K562 (cell line): ENCODE measurements around the gene PYGB. TPM values are rescaled to one million over a fixed set of nuclear protein-coding genes. Genes with fewer than 3 reads are reported as not detected.

Experiments used
- ATAC-seq: fragments of 200-7000 bp; cut with Tn5 transposase; 3 replicates; pipeline ENCODE4 v1.9.1; 2020; ENCODE audit warnings: moderate library complexity
- BruUV-seq: library from RNA; stranded (reverse); fragments of 400-500 nt; replicated peaks from 2 replicates; lab custom pipeline; 2021; lab: Mats Ljungman, UMichigan
- CTCF ChIA-PET: fragments of 300-600 bp; formaldehyde crosslinking; extraction: SDS; loops from one replicate; lab custom pipeline; 2021; ENCODE audit warnings: low intra/inter-chr PET ratio; lab: Yijun Ruan, JAX
- POLR2A ChIA-PET: fragments of 300-600, 350-650 bp; sonication (Branson Sonifier 250); formaldehyde crosslinking; extraction: SDS; loops from one replicate; lab custom pipeline; 2021; ENCODE audit warnings: antibody characterized with exemption, inconsistent platforms; lab: Yijun Ruan, JAX
- DNase-seq, 4 experiments: peaks; one replicate each; pipeline versions ENCODE4 v3.0.0 to v3.0.0-alpha.2; 2011 to 2018; ENCODE audit warnings: low spot score in 3 of 4, mixed read lengths in 3 of 4; ENCODE audit errors: extremely low read depth in 1 of 4
- FAIRE-seq: peaks from 2 replicates; lab custom pipeline; 2011; peaks lifted over from hg19 to GRCh38; lab: Jason Lieb, UNC
- H2AFZ ChIP-seq: 2 replicates; pipeline ENCODE4 v1.6.0; 2011; ENCODE audit warnings: low read depth, low read length, control low read depth, inconsistent platforms
- H3K27ac ChIP-seq: fragments of 200-600 bp; 3 replicates; pipeline ENCODE4 v1.8.0; 2011; ENCODE audit warnings: low read depth, mild to moderate bottlenecking, control low read depth, inconsistent platforms, low read length, moderate library complexity, mixed read lengths; ENCODE audit errors: extremely low read depth
- H3K27me3 ChIP-seq, 2 experiments: fragments of 300-600 bp in 1 of 2; 2 replicates in 1 of 2; 3 replicates in 1 of 2; pipeline versions ENCODE4 v1.6.0 to v1.8.0; 2011; ENCODE audit warnings: inconsistent platforms in 2 of 2, low read length in 2 of 2, mild to moderate bottlenecking in 1 of 2, mixed read lengths in 1 of 2, moderate library complexity in 1 of 2; ENCODE audit not compliant: control insufficient read depth in 2 of 2, insufficient read depth in 2 of 2
- H3K36me3 ChIP-seq: fragments of 300-600 bp; 3 replicates; pipeline ENCODE4 v1.8.0; 2011; ENCODE audit warnings: mild to moderate bottlenecking, low read length, inconsistent platforms; ENCODE audit not compliant: control insufficient read depth, insufficient read depth
- H3K4me1 ChIP-seq, 2 experiments: fragments of 200-600 bp in 1 of 2; replicated peaks in 1 of 2; 2 replicates in 1 of 2; 3 replicates in 1 of 2; pipeline versions ENCODE4 v1.5.1 to v1.8.0; 2011; ENCODE audit warnings: inconsistent platforms in 2 of 2, low read length in 2 of 2, mild to moderate bottlenecking in 1 of 2, mixed read lengths in 1 of 2, moderate library complexity in 1 of 2; ENCODE audit not compliant: control insufficient read depth in 2 of 2, insufficient read depth in 2 of 2
- H3K4me2 ChIP-seq: 2 replicates; pipeline ENCODE4 v1.6.1; 2011; ENCODE audit warnings: low read length, control low read depth, inconsistent platforms, mixed read lengths; ENCODE audit not compliant: insufficient read depth
- H3K4me3 ChIP-seq: fragments of 200-600 bp; sonication (generic), shearing (Covaris generic); 2 replicates; pipeline ENCODE4 v1.5.1; 2016; ENCODE audit warnings: control low read depth, inconsistent platforms
- H3K79me2 ChIP-seq: fragments of 200-600 bp; 3 replicates; pipeline ENCODE4 v1.8.0; 2011; ENCODE audit warnings: low read length, inconsistent platforms; ENCODE audit not compliant: control insufficient read depth, insufficient read depth
- H3K9ac ChIP-seq, 2 experiments: 2 replicates each; pipeline versions ENCODE4 v1.6.0 to v1.6.1; 2011; ENCODE audit warnings: low read depth in 2 of 2, low read length in 2 of 2, control low read depth in 1 of 2, inconsistent platforms in 1 of 2, mild to moderate bottlenecking in 1 of 2, mixed read lengths in 1 of 2; ENCODE audit not compliant: insufficient read depth in 1 of 2
- H3K9me1 ChIP-seq: one replicate; pipeline ENCODE4 v1.6.0; 2011; ENCODE audit warnings: inconsistent platforms, mild to moderate bottlenecking, low read length, moderate library complexity; ENCODE audit not compliant: control insufficient read depth, insufficient read depth
- H3K9me3 ChIP-seq: replicated peaks from 2 replicates; pipeline ENCODE4 v1.5.1; 2011; ENCODE audit warnings: low read depth, low read length, inconsistent platforms; ENCODE audit not compliant: control insufficient read depth, insufficient read depth
- H4K20me1 ChIP-seq: replicated peaks from 2 replicates; pipeline ENCODE4 v1.6.1; 2011; ENCODE audit warnings: low read length, inconsistent platforms, mixed read lengths; ENCODE audit not compliant: control insufficient read depth, insufficient read depth
- FOXA3 ChIP-seq, 2 experiments: fragments of 450-650 bp in 1 of 2; sonication (generic) in 1 of 2; formaldehyde crosslinking; IDR thresholded peaks in 1 of 2; conservative IDR thresholded peaks in 1 of 2; 2 replicates each; pipeline versions ENCODE4 v1.4.0 to v1.8.0; 2020 to 2022; ENCODE audit warnings: mild to moderate bottlenecking in 2 of 2, missing genetic modification reagents in 1 of 2
- FOXK2 ChIP-seq, 2 experiments: fragments of 450-650 bp; IDR thresholded peaks in 1 of 2; conservative IDR thresholded peaks in 1 of 2; 2 replicates each; pipeline ENCODE4 v1.6.1; 2016; ENCODE audit warnings: low read depth in 2 of 2, mild to moderate bottlenecking in 1 of 2
- KDM5B ChIP-seq: fragments of 200-600 bp; sonication (generic); IDR thresholded peaks from 2 replicates; pipeline ENCODE4 v1.6.1; 2012; ENCODE audit warnings: low read depth, mild to moderate bottlenecking, moderate library complexity, low read length, control low read depth, inconsistent platforms; ENCODE audit not compliant: insufficient replicate concordance
- KLF6 ChIP-seq: fragments of 250-450 bp; sonication (Bioruptor Pico); IDR thresholded peaks from 2 replicates; pipeline ENCODE4 v1.4.0; 2020; ENCODE audit warnings: mild to moderate bottlenecking, moderate library complexity, borderline replicate concordance
- MEF2A ChIP-seq: IDR thresholded peaks from 2 replicates; pipeline ENCODE4 v1.6.1; 2011; ENCODE audit warnings: low read depth, mild to moderate bottlenecking, low read length, moderate library complexity; ENCODE audit not compliant: control insufficient read depth
- MTF1 ChIP-seq: fragments of 250-450 bp; sonication (Bioruptor Pico); IDR thresholded peaks from 2 replicates; pipeline ENCODE4 v1.9.0; 2021; ENCODE audit warnings: moderate library complexity, mild to moderate bottlenecking, inconsistent platforms, borderline replicate concordance
- POLR2G ChIP-seq: fragments of 200-400 bp; formaldehyde crosslinking; IDR thresholded peaks from 2 replicates; pipeline ENCODE4 v1.6.1; 2017; ENCODE audit warnings: low read depth, mild to moderate bottlenecking, antibody characterized with exemption, low read length, moderate library complexity
- PTTG1 ChIP-seq: fragments of 450-650 bp; IDR thresholded peaks from 2 replicates; pipeline ENCODE4 v1.6.1; 2016; ENCODE audit warnings: low read depth, mild to moderate bottlenecking, missing genetic modification characterization, missing compliant biosample characterization
- RFX5 ChIP-seq: IDR thresholded peaks from 2 replicates; pipeline ENCODE4 v1.6.1; 2011; ENCODE audit warnings: low read depth, mild to moderate bottlenecking, improper control_type of control experiment, low read length
- RUNX1 ChIP-seq: sonication (generic); IDR thresholded peaks from 2 replicates; pipeline ENCODE4 v1.6.1; 2016; ENCODE audit warnings: antibody characterized with exemption, low read depth
- ZNF124 ChIP-seq: sonication (generic); formaldehyde crosslinking; IDR thresholded peaks from 2 replicates; pipeline ENCODE4 v1.8.1; 2022; ENCODE audit warnings: missing genetic modification reagents
- WGBS: fragments of 100-300 bp; shearing (Covaris generic); methylation state at CpG from one replicate; pipeline ENCODE4 v1.1.6; 2016; ENCODE audit warnings: low coverage, mixed read lengths; ENCODE audit not compliant: insufficient coverage; ENCODE audit errors: missing lambda C conversion rate; 5-methylcytosine and 5-hydroxymethylcytosine counted together
- in situ Hi-C: fragments of 300-500 bp; cut with MboI; formaldehyde crosslinking; loops from 4 replicates; pipeline ENCODE4 v1.15.0; 2018; ENCODE audit warnings: inconsistent platforms, mixed read lengths
- intact Hi-C: fragments of 100-400 bp; cut with micrococcal nuclease; formaldehyde crosslinking; loops from 2 replicates; pipeline ENCODE4 v1.14.2; 2022
- polyA plus RNA-seq, 8 experiments: library from polyadenylated mRNA; depleted of rRNA in 4 of 8; stranded (reverse) in 5 of 8; unstranded in 3 of 8; fragments of >200 nt; fragmentation: Nextera tagmentation in 2 of 8; fragmentation: Illumina TruSeq in 1 of 8; extraction: Ambion mirVana in 2 of 8; extraction: Trizol in 1 of 8; gene quantifications; 2 replicates each; pipeline versions ENCODE4 v1.2.1 to v1.2.3, GENCODE V29; 2011 to 2014; ENCODE audit warnings: inconsistent platforms in 1 of 8, missing spikeins in 1 of 8
- total RNA-seq, 7 experiments: library from RNA; depleted of rRNA in 6 of 7; stranded (reverse); fragments of >200 nt in 6 of 7; fragmentation: Illumina TruSeq in 2 of 7; extraction: Trizol in 2 of 7; gene quantifications; 2 replicates each; pipeline versions ENCODE4 v1.2.1 to v1.2.3, GENCODE V29; 2011 to 2021; ENCODE audit warnings: low replicate concordance in 1 of 7
- TF ChIP-seq, protein P1 (sequence below): fragments of 250-450 bp; sonication (Bioruptor Pico); IDR thresholded peaks from 2 replicates; pipeline ENCODE4 v1.6.1; 2021; ENCODE audit warnings: mild to moderate bottlenecking
- TF ChIP-seq, protein P2 (sequence below), 2 experiments: fragments of 450-650 bp in 1 of 2; sonication (generic) in 1 of 2; formaldehyde crosslinking; conservative IDR thresholded peaks; 2 replicates each; pipeline versions ENCODE4 v1.4.0 to v1.8.1; 2020 to 2022; ENCODE audit warnings: mild to moderate bottlenecking in 1 of 2, missing genetic modification reagents in 1 of 2

Gene PYGB
- total and polyA plus RNA-seq, 9 of the 15 experiments (the other 6 are each of a cell fraction or from before 2014, with no cell fraction given) = 0.34 to 18.0 (median 9.8) TPM

DNA sequence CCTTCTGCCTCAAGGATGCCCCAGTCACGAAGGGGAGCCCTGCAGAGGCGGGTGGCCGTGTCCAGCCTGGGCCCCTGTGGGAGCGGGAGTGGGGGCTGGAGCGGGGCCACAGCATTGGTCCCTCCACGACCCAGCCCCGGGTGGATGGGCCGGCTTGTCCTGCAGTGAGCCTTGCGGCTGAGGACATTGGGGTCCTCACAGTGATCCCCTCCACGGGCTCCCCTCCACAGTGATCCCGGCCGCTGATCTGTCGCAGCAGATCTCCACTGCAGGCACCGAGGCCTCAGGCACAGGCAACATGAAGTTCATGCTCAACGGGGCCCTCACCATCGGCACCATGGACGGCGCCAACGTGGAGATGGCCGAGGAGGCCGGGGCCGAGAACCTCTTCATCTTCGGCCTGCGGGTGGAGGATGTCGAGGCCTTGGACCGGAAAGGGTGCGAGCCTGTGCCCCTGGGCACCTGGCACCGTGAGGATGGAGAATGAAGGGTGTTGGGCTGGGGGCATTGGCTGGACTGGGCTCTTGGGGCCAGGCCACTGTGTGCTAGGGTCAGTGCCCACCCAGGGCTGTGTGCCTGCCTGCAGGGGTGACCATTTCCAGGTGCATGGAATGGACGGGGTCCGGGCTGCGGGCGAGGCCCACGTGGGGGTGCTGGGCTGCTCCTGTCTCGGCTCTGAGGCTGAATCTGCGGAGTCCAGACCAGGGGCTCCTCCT lies 44.4 kb downstream of the PYGB start:
- Histone ChIP-seq H3K4me2 (no peak overlapping the region), H3K4me1 (peaks cover 0 to 11% of the 10 kb centered on the region in 2 experiments; a peak in 2 of 5 replicates), H3K4me3 (no peak overlapping the region), H3K27me3 (no peaks in the 10 kb centered on the region), H3K27ac (no peak overlapping the region), H4K20me1 (no peaks in the 10 kb centered on the region), H3K79me2 (no peaks in the 10 kb centered on the region), H3K9me1 (no peaks in the 10 kb centered on the region), H3K9ac (no peak overlapping the region), H2AFZ (no peak overlapping the region), H3K36me3 (no peaks in the 10 kb centered on the region; the same call in 2 of the 3 replicates), H3K9me3 (no peaks in the 10 kb centered on the region)
- ATAC-seq (no peak), DNase-seq (no peak), FAIRE-seq (no peak)
- no TSS peak for BruUV-seq
- TF ChIP-seq RFX5 (no peak), POLR2G (peak; percentile 57; the same call in 1 of the 2 replicates)
- TF ChIP-seq, protein P1, sequence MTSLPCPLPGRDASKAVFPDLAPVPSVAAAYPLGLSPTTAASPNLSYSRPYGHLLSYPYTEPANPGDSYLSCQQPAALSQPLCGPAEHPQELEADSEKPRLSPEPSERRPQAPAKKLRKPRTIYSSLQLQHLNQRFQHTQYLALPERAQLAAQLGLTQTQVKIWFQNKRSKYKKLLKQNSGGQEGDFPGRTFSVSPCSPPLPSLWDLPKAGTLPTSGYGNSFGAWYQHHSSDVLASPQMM (CRISPR knock-in tag) = no peak
- CTCF ChIA-PET = no interaction called here
- WGBS = 88% methylated on average over 19 of the region's 35 CpGs
- POLR2A ChIA-PET = no interaction called here
- in situ Hi-C loops (no loop called here), intact Hi-C loops (loop anchor here (10.0 kb wide), 1 partner anchor 298 kb away; the partner anchor contains the start of gene APMAP)

DNA sequence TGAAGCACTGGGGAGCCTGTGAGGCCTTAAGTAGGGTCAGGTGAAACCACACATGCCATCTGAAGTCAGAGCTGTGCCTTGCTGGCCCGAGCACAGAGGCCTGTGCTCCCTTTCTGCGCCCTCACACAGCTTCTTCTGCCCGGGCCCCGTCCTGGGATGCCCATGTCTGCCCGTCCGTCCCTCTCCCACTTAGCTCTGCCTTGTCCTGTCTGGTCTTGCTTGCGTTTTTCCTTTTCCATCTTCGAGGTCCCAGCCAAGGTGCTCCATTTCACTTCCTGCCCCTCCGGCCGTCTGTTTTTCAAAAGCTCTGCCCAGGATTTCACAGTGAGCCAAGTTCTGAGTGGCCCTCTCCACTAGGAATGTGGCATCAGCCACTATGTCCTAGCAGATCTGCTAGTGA lies 45.6 kb downstream of the PYGB start:
- peaks cover 0 to 11% of the 10 kb centered on the region in 2 experiments; a peak in 2 of 5 replicates for H3K4me1 ChIP-seq
- POLR2A ChIA-PET = no interaction called here
- WGBS = 65% methylated on average over 2 of the region's 10 CpGs
- H3K4me2 ChIP-seq = no peak overlapping the region
- in situ Hi-C loops (no loop called here), intact Hi-C loops (loop anchor here (10.0 kb wide), 1 partner anchor 299 kb away; the partner anchor contains the start of gene APMAP)
- H3K36me3 ChIP-seq = no peaks in the 10 kb centered on the region; the same call in 2 of the 3 replicates
- no peaks in the 10 kb centered on the region for H4K20me1 ChIP-seq
- FAIRE-seq (no peak), ATAC-seq (no peak), DNase-seq (no peak)
- H3K79me2 ChIP-seq = no peaks in the 10 kb centered on the region
- H3K9me3 ChIP-seq = no peaks in the 10 kb centered on the region
- no peak overlapping the region for H3K9ac ChIP-seq
- no TSS peak for BruUV-seq
- H3K27me3 ChIP-seq = no peaks in the 10 kb centered on the region
- no peaks in the 10 kb centered on the region for H3K9me1 ChIP-seq
- CTCF ChIA-PET = interaction anchor here (2.4 kb wide), 1 partner anchor 106 kb away, joined by 13 read pairs; no protein-coding TSS in a partner anchor
- no peak overlapping the region for H3K4me3 ChIP-seq
- H3K27ac ChIP-seq = no peak overlapping the region
- H2AFZ ChIP-seq = no peak overlapping the region
- no peak for TF ChIP-seq RUNX1
- TF ChIP-seq FOXK2 (conservative IDR thresholded peaks at IDR 0.05 in 1 of 2, IDR thresholded peaks at IDR 0.05 in 1 of 2; ENCODE audit: low read depth in 2 of 2) = no peak
- TF ChIP-seq MEF2A = no peak
- no peak for TF ChIP-seq ZNF124 (CRISPR knock-in tag)
- TF ChIP-seq PTTG1 = no peak
- TF ChIP-seq KDM5B = no peak
- TF ChIP-seq MTF1 (CRISPR knock-in tag) = no peak
- TF ChIP-seq FOXA3 (CRISPR knock-in tag; conservative IDR thresholded peaks at IDR 0.05 in 1 of 2, IDR thresholded peaks at IDR 0.05 in 1 of 2) = no peak
- TF ChIP-seq, protein P2, sequence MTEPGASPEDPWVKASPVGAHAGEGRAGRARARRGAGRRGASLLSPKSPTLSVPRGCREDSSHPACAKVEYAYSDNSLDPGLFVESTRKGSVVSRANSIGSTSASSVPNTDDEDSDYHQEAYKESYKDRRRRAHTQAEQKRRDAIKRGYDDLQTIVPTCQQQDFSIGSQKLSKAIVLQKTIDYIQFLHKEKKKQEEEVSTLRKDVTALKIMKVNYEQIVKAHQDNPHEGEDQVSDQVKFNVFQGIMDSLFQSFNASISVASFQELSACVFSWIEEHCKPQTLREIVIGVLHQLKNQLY (CRISPR knock-in tag; conservative IDR thresholded peaks at IDR 0.05) = no peak
- no peak for TF ChIP-seq KLF6 (CRISPR knock-in tag)
